ENCODE measurements around the gene ZBTB40. TPM values are rescaled to one million over a fixed set of nuclear protein-coding genes. Genes with fewer than 3 reads are reported as not detected.

ZBTB40 gene, protein sequence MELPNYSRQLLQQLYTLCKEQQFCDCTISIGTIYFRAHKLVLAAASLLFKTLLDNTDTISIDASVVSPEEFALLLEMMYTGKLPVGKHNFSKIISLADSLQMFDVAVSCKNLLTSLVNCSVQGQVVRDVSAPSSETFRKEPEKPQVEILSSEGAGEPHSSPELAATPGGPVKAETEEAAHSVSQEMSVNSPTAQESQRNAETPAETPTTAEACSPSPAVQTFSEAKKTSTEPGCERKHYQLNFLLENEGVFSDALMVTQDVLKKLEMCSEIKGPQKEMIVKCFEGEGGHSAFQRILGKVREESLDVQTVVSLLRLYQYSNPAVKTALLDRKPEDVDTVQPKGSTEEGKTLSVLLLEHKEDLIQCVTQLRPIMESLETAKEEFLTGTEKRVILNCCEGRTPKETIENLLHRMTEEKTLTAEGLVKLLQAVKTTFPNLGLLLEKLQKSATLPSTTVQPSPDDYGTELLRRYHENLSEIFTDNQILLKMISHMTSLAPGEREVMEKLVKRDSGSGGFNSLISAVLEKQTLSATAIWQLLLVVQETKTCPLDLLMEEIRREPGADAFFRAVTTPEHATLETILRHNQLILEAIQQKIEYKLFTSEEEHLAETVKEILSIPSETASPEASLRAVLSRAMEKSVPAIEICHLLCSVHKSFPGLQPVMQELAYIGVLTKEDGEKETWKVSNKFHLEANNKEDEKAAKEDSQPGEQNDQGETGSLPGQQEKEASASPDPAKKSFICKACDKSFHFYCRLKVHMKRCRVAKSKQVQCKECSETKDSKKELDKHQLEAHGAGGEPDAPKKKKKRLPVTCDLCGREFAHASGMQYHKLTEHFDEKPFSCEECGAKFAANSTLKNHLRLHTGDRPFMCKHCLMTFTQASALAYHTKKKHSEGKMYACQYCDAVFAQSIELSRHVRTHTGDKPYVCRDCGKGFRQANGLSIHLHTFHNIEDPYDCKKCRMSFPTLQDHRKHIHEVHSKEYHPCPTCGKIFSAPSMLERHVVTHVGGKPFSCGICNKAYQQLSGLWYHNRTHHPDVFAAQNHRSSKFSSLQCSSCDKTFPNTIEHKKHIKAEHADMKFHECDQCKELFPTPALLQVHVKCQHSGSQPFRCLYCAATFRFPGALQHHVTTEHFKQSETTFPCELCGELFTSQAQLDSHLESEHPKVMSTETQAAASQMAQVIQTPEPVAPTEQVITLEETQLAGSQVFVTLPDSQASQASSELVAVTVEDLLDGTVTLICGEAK
- total RNA-seq: 10 to 100 TPM; 17.4 to 20.1 TPM

DNA sequence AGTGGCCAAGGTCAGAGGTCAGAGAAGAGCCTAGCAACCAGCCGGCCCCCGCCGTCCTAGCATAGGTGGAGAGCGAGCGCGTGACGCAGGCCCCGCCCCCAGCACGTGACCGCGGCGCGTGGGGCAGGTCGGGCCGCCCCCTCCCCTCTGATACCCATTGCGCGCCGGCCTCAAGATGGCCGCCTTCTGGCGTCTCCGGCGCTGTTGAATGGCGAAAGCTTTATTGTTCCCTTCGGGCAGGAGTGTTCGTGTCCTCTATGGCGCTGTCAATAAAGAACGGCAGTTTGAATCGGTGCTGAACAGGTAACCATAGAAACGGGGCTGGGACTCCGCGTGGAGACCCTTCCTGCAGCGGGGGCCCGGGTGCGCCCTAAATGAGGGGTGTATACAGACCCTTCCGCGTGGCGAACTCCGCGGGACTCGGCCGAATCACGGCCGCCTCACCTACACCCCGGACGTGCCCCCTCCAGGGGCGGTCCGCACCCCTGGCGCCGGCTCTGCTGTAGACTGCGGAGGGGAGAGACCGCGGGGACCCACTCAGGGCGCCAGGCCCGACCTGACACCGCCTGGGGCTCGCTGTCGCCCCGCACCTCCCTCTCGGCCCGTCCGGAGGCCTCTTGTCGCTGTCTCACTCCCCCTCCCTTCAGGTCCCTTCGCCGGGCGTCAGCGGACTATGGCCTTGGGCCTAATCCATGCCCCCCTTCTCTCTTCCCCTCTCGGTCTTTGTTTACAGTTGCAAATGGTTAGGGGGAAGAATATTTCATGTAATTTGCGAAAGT, at the start of gene ZBTB40:
Gene ZBTB40 (plus strand): TSS at position 150 of the 779 bp plus-strand sequence. CDS start 38,098 bp downstream, outside the sequence.

DNA sequence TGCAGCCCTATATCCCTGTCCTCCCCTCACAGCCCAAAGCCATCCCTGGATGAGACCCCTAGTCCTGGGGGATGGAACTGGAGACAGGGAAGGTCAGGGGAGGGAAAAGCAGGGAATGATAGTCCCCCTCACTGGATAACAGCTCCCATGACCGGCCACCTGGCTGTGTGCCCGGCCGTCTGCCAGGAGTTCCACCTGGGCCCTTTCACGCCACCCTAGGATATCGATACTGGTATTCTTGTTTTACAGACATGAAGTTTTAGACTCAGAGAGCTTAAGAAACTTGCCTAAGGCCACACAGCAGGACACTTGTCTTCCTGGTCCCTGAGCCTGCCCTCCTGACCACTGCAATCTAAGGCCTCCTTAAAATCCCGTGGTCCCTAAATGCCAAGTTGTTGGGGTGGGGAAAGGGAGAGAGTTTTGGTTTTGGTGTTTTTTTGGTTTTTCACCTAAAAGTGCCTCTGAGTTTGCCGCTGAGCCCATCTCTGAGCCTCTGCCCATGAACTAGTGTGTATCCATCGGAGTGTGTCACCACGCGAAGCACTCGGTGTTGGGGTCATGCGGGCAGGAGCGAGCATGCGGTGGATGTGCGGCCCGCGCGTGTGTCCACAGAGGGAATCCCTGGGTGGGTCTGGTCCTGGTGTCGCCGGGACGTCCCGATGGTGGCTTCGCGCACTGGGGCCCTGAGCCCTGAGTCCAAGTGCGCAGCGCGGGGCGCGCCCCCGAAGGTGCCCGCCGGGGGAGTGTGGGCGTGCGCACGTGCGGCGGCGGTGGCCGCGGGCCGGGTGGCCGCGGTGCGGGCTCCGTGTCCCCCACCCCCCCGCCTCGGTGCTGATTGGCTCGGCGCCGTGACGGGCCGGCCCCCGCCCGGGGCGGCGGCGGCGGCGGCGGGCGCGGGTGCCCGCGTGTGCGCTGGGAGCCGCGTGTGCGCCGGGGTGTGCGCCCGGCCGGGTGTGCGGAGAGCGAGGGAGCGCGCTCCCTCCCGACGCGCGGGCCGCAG, 111.2 kb downstream of the ZBTB40 start, which contains the start of gene EPHA8:
Gene EPHA8 (plus strand): TSS at position 906 of the 1,000 bp plus-strand sequence. CDS start 147 bp downstream, outside the sequence.

Other genes starting within 250 kb of the ZBTB40 start
- gene EPHA8, start 111.6 kb downstream of the ZBTB40 start, total RNA-seq: not detected
- gene C1QA, start 184.8 kb downstream of the ZBTB40 start, total RNA-seq: not detected
- gene C1QC, start 191.8 kb downstream of the ZBTB40 start, total RNA-seq: not detected
- not detected for gene C1QB, start 201.4 kb downstream of the ZBTB40 start, total RNA-seq